ENCODE measurements around the gene APOL1.

- TF ChIP-seq POLR2A (IDR thresholded peaks at IDR 0.05; ENCODE audit: extremely low read depth, insufficient read length) (no peak), CTCF (IDR thresholded peaks at IDR 0.05; ENCODE audit: low read depth, low read length) (no peak), MAX (IDR thresholded peaks at IDR 0.05; ENCODE audit: low read depth, low read length) (no peak), MYC (IDR thresholded peaks at IDR 0.05; ENCODE audit: low read depth, low read length) (no peak)
These were observed 6.8 kb downstream of the APOL1 start for GRCh38 chr22:36259615-36260300.

Measured in NB4 (cell line).